Upper lobe of right lung (tissue), 1 donor: ENCODE measurements around the gene GPR3. TPM values are rescaled to one million over a fixed set of nuclear protein-coding genes. Genes with fewer than 3 reads are reported as not detected.
"Not testable (repeated sequence)": the region's sequence is repeated elsewhere in the genome, so short reads cannot be mapped to it uniquely, and the experiment has no call there.

ENCODE experiments used
- ATAC-seq: fragments of 200-7000 bp; cut with Tn5 transposase; one replicate; pipeline ENCODE4 v1.9.1; 2020; ENCODE audit warnings: mild to moderate bottlenecking, moderate library complexity
- DNase-seq: peaks from one replicate; pipeline ENCODE4 v3.0.0-alpha.2; 2020
- H3K27ac ChIP-seq: fragments of 200-600 bp; one replicate; pipeline ENCODE4 v1.8.0; 2022
- H3K27me3 ChIP-seq: fragments of 200-600 bp; one replicate; pipeline ENCODE4 v1.8.0; 2022; ENCODE audit warnings: mild to moderate bottlenecking
- H3K36me3 ChIP-seq: fragments of 200-600 bp; one replicate; pipeline ENCODE4 v1.8.0; 2022
- H3K4me1 ChIP-seq: fragments of 200-600 bp; one replicate; pipeline ENCODE4 v1.8.0; 2022
- H3K4me3 ChIP-seq: fragments of 200-600 bp; one replicate; pipeline ENCODE4 v1.8.0; 2022; ENCODE audit warnings: mild to moderate bottlenecking
- H3K9me3 ChIP-seq: fragments of 200-600 bp; one replicate; pipeline ENCODE4 v1.8.0; 2022
- intact Hi-C: fragments of 100-400 bp; cut with DNase I; formaldehyde crosslinking; loops from one replicate; pipeline ENCODE4 v1.11.0; 2022
- total RNA-seq: library from RNA; stranded (reverse); fragmentation: NEBNext Ultra II Directional; extraction: Animal tissue kit (Norgen Biotek cat#: 25700); gene quantifications from one replicate; pipeline ENCODE4 v1.2.1, GENCODE V29; 2021
- TF ChIP-seq, protein P1 (sequence below): fragments of 200-600 bp; IDR thresholded peaks from one replicate; pipeline ENCODE4 v1.8.0; 2022; ENCODE audit warnings: antibody characterized with exemption
- donor health status: DM: no; HTN: yes; CAD: no; lungs with severe emphysema.

Gene GPR3
- total RNA-seq, 1 donor from 2014 or later: 0.90 TPM

GRCh38 chr1:27406362-27406680 lies 13.9 kb downstream of the GPR3 start:
- no peak overlapping the region for H3K4me3 ChIP-seq
- TF ChIP-seq, protein P1, sequence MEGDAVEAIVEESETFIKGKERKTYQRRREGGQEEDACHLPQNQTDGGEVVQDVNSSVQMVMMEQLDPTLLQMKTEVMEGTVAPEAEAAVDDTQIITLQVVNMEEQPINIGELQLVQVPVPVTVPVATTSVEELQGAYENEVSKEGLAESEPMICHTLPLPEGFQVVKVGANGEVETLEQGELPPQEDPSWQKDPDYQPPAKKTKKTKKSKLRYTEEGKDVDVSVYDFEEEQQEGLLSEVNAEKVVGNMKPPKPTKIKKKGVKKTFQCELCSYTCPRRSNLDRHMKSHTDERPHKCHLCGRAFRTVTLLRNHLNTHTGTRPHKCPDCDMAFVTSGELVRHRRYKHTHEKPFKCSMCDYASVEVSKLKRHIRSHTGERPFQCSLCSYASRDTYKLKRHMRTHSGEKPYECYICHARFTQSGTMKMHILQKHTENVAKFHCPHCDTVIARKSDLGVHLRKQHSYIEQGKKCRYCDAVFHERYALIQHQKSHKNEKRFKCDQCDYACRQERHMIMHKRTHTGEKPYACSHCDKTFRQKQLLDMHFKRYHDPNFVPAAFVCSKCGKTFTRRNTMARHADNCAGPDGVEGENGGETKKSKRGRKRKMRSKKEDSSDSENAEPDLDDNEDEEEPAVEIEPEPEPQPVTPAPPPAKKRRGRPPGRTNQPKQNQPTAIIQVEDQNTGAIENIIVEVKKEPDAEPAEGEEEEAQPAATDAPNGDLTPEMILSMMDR: no peak
- ATAC-seq (no peak), DNase-seq (no peak)
- H3K4me1 ChIP-seq: peaks cover 51% of the 10 kb centered on the region
- H3K36me3 ChIP-seq: peaks cover 54% of the 10 kb centered on the region
- no peaks in the 10 kb centered on the region for H3K9me3 ChIP-seq
- peak overlapping the region; percentile 75 for H3K27ac ChIP-seq
- intact Hi-C loops: no loop called here
- no peaks in the 10 kb centered on the region for H3K27me3 ChIP-seq

DNA sequence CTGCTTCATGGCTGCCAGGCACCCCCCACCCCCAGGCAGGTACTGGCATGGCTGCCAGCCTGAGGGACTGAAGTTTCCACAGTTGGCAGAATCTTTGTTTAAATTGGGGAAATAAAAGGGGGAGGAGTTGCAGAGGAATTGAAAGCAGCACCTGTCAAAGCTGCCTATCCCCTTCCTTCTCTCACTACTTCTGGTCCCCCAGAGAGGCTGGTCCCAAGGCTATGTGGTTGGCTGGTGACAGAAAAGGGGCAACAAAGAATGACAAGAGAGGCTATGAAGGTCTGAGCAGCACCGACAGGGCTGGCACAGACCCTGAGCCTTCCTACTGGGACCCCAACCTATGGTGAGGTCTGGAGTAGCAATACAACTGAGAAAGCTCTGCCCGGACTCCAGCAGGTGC lies 14.4 kb downstream of the GPR3 start:
- Histone ChIP-seq H3K4me1 (peaks cover 46% of the 10 kb centered on the region), H3K36me3 (peaks cover 58% of the 10 kb centered on the region)
- H3K27ac ChIP-seq, ATAC-seq, DNase-seq, H3K9me3 ChIP-seq, intact Hi-C loops, H3K27me3 ChIP-seq, H3K4me3 ChIP-seq: not testable (repeated sequence)

DNA sequence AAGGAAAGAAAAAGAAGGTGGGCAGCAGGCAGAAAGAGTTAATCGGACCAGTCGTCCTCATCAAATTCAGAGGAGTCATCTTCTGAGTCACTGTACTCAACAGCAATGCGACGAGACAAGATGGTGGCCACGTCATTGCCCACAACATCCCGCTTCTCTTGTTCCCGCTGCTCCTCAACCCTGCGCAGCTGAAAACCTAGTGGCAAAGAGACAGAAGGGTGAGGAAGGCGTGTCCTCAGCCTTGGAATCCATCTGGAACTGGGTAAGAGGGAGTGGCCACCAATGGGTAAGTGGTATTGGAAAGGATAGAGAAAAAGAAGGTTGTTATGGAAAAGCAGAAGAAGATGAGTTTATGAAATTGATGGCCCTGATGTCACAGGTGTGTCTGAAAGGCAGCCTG lies 15.7 kb downstream of the GPR3 start:
- intact Hi-C loops: no loop called here
- Histone ChIP-seq H3K9me3 (no peaks in the 10 kb centered on the region), H3K36me3 (peaks cover 72% of the 10 kb centered on the region), H3K4me3 (no peak overlapping the region), H3K27ac (no peak overlapping the region), H3K27me3 (no peaks in the 10 kb centered on the region), H3K4me1 (peaks cover 33% of the 10 kb centered on the region)
- TF ChIP-seq, protein P1: no peak
- no peak for DNase-seq
- ATAC-seq: no peak

DNA sequence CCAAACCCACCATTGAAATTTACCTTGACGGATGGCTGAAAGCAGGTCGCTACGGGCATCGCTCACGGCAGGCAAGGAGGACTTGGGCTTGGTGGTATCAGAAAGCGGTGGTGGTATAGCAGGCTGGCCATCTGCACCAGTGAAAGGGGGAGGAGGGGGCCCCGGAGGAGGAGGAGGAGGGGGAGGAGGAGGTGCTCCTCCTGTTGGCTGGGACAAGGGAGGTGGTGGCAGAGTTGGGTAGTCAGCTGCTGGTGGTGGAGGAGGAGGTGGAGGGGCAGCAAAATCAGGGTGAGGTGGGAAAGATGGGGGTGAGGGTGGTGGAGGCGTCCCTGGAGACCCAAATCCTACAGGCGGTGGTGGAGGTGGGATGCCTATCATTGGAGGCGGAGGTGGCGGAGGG lies 17.2 kb downstream of the GPR3 start:
- ATAC-seq: no peak
- intact Hi-C loops: no loop called here
- no peak overlapping the region for H3K27ac ChIP-seq
- no peaks in the 10 kb centered on the region for H3K27me3 ChIP-seq
- peaks cover 19% of the 10 kb centered on the region for H3K4me1 ChIP-seq
- no peaks in the 10 kb centered on the region for H3K9me3 ChIP-seq
- H3K36me3 ChIP-seq: peaks cover 87% of the 10 kb centered on the region
- TF ChIP-seq, protein P1: no peak
- H3K4me3 ChIP-seq: no peak overlapping the region
- DNase-seq: no peak

DNA sequence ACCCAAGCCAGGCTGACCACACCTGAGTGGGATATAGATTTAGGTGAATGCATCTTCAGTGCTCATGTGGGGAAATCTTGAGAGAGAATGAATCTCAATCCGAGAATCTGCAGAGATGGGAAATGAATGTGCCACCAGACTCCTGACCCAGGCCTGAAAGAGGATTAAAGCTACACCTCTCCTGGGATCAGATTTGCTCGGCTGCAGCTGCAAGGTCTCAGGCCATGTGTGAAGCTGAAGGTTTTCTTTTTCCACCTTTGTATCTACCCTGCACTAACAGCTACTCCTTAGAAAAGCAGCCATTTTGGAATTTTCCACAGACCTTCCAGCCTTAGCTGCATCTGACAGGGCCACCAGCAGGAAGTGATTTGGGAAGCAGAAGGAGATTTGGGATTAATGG lies 18.3 kb downstream of the GPR3 start:
- TF ChIP-seq, protein P1: no peak
- Histone ChIP-seq H3K4me3 (no peak overlapping the region), H3K36me3 (peaks cover 97% of the 10 kb centered on the region), H3K4me1 (peaks cover 10% of the 10 kb centered on the region), H3K27ac (no peak overlapping the region), H3K27me3 (no peaks in the 10 kb centered on the region), H3K9me3 (no peaks in the 10 kb centered on the region)
- ATAC-seq (no peak), DNase-seq (no peak)
- intact Hi-C loops: no loop called here

GRCh38 chr1:27412502-27412901 lies 20.1 kb downstream of the GPR3 start:
- no peak overlapping the region for H3K27ac ChIP-seq
- peaks cover 100% of the 10 kb centered on the region for H3K36me3 ChIP-seq
- TF ChIP-seq, protein P1: no peak
- DNase-seq: no peak
- intact Hi-C loops: no loop called here
- H3K4me1 ChIP-seq: peaks cover 12% of the 10 kb centered on the region
- no peaks in the 10 kb centered on the region for H3K27me3 ChIP-seq
- H3K4me3 ChIP-seq: no peak overlapping the region
- H3K9me3 ChIP-seq: no peaks in the 10 kb centered on the region
- no peak for ATAC-seq
